NOMO-1 treated with DMSO at 0.1 percent for 48 hours (cell line): ENCODE results near the gene CCDC91.
A peak's percentile ranks its signal among the peaks of the same experiment; 100 is the strongest.
"Not testable (repeated sequence)": the region's sequence is repeated elsewhere in the genome, so short reads cannot be mapped to it uniquely, and the experiment has no call there.

Experiments
- DNase-seq: peaks from one replicate; lab custom pipeline; 2025; ENCODE audit not compliant: unreplicated experiment; lab: John Stamatoyannopoulos, UW

Gene CCDC91

DNA sequence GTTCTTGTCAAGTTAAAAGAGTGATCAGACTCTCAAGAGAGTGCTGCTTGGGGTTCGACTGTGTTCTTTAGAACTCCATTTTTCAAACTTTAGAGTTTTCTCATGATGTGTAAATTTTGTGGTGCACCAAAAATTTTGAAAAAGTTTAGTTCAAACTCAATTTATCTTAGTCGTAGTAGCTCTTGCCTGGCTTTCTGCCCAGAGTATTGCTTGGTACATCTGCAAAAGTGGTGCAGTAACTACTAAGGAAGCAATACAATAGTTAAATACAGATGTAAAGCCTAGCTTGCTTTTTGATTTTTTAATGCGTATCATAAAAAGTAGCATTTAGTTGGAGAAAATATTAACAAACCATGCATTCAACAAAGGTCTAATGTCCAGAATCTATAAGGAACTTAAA lies 9.5 kb upstream of the CCDC91 start:
- DNase-seq: no peak

DNA sequence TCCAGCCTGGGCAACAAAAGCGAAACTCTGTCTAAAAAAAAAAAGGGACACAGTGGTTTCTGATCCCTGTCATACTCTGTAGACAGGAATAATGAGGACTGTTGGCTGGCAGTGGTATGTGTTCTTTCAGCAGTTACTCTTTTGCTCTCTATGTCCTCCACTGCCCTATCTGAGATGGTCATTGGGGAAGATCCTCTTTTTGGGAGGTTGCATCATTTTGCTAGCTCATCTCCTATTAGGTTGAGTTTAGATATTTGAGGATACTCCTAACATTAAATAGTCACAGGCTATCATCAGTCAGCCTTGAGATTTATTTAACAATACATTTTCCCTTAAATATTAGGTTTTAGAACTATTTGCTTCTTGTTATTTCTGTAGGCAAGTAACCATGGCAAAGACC lies 5.9 kb upstream of the CCDC91 start:
- peak; percentile 12 for DNase-seq

DNA sequence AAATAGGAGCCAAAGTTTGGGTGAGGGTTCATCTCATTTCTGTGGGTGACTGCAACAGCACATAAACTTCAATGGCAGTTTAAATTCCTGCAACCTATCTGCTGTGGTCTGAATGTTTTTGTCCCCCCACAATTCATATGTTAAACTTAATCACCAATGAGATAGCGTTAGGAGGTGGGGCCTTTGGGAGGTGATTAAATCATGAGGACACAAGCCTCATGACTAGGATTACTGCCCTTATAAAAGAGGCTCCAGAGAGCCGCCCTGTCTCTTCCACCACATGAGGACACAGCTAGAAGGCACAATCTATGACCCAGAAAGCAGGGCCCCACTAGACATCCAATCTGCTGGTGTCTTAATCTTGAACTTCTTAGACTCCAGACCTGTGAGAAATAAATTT lies 3.8 kb upstream of the CCDC91 start:
- no peak for DNase-seq

DNA sequence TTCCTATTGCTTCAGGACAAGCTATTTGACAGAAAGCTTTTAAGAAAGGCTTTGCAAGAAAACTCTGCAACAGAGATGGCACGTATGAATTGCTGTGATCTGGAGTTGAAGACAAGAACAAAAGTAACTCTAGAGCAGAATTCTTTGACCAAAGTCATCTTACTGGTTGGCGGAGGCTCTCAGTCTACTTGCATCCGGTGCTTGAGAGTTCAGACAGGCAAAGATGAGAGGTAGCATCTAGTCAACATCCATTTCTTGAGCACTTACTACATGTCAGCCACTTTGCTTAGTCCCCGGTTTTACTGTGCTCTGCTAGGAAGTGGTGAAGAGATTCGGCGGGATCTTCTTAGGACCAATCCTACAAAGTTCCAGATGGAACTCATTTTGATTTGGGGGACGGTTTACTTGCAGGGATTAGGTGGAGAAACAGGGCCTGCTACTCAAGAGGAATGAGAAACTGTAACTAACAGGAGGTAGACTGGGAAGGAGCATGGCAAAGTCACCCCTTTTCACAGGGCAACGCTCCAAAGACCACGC lies 404 bp upstream of the CCDC91 start:
- peak; percentile 11 for DNase-seq

DNA sequence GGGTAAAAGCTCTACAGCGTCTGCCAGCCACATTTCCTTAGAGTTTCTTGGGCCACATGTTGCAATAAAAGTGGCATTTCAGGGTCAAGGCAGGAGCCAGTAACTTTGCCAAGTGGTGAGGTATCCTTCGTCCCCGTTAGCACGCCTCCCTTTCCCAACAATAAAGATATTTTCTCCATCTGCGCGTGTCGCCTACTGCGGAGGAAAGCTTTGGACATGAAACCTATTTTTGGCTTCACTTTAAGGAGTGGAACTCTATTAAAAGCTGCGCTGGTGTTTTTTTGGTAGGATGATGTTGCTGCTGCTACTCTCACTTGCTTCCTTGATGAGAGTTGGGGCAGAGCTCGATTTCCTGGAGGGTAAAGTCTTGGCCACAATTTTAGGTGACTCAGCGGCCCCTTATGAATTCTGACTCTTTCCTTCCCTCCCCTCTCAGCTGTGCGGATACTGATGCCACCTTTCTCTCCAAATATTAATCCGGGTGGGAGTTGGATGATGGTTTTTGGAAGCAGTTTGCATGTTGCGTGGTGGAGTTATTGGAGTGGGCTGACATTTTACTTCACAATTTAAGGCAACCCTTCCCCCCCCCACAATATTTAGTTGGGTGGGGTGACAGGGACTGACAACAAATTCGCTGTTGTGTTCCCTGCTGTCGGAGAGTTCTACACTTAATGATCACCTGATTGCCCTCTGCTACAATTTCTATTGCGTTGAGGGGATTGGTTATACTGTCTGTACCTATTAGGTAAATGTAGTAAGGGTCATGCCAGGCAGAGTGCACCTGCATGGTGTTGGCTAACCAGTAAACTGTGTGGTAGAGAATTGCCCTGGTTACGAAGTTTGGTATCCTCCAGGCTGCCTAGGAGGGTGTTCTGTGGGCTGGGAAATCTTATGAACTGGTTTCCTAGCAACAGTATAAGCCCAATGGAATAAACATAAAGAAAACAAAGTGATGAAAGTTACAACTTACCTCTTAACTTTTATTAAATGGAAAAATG lies 1.1 kb downstream of the CCDC91 start:
- DNase-seq: peak; percentile 49

DNA sequence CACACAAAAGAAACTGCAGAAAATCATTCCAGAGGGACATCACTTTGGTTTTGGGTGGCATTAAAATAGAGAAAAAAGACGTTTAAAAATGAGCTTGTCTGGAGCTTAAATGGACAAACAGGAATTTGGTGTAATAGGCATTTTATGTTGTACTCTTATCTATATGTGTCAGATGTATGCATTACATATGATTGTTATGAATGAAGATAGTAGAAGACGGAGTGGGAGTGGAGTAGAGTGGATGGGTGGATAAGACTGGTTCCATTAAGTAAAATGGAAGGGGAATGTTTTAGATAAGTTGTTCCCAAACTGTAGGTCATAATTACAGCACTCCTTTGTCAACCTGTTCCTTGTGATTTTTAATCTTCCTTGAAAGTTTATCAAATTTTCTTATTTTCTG lies 1.9 kb downstream of the CCDC91 start:
- no peak for DNase-seq

DNA sequence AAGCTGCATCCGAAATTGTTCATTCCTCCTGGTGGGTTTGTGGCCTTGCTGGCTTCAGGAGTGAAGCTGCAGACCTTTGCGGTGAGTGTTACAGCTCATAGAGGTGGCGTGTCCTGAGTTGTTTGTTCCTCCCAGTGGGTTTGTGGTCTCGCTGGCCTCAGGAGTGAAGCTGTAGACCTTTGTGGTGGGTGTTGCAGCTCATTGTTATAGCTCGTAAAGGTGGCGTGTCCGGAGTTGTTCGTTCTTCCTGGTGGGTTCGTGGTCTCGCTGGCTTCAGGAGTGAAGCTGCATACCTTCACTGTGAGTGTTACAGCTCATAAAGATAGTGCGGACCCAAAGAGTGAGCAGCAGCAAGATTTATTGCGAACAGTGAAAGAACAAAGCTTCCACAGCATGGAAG lies 4.4 kb downstream of the CCDC91 start:
- DNase-seq: not testable (repeated sequence)

DNA sequence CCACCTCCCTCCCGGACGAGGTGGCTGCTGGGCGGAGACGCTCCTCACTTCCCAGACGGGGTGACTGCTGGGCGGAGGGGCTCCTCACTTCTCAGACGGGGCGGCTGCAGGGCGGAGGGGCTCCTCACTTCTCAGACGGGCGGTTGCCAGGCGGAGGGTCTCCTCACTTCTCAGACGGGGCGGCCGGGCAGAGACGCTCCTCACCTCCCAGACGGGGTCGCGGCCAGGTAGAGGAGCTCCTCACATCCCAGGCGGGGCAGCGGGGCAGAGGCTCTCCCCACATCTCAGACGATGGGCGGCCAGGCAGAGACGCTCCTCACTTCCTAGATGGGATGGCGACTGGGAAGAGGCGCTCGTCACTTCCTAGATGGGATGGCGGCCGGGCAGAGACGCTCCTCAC lies 10.9 kb downstream of the CCDC91 start:
- not testable (repeated sequence) for DNase-seq

DNA sequence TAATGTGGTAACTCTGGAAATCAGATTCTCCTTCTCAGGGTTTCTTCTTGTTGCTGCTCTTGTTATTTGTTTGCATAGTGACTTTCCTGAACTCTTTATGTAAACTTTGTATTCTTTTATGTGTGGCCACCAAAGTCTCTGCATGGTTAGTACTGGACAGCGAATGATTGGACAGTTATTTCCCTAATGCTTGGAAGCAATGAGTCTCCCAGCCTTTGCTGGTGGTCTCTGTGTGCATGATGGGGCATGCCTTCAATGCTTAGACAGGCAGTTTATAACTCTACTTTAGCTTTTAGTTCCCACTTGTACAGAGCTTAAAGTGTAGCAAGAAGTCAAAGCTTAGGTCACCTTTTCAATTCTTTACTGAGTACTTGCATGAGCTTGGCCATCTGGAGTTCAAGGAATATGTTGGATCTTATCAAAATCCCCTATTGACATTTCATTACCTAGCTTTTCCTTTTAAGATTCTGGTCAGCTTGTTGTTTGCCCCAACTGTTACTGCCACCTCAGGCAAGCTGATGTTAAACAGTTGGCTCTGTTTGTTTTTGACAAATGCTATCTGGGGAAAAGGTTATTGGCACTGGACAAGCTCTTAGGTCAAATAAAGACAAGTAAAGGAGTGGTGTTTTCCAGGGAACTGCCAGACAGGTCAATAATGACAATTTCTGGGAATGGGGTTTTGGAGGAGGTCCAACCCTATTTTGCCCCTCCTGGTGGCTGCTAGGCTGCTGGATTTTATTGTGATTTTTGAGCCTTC lies 12.3 kb downstream of the CCDC91 start:
- no peak for DNase-seq

DNA sequence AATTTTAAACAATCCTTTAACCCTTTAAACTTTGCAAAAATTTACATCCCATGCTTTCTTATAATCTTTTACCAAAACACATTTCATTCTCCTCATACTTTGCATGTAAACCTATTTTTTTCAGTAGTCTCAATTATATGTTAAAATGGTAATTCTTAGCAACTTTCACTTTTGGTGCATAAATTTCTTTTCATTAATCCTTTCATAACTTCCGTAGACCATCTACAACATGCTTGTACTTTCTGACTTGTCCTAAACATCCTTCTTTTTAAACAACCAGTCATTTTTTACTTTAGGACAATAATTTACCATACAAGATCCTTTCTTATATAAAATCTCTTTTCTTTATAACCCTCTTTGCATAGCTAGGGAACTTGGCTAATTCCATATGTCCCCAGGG lies 19.5 kb downstream of the CCDC91 start:
- peak; percentile 6 for DNase-seq

DNA sequence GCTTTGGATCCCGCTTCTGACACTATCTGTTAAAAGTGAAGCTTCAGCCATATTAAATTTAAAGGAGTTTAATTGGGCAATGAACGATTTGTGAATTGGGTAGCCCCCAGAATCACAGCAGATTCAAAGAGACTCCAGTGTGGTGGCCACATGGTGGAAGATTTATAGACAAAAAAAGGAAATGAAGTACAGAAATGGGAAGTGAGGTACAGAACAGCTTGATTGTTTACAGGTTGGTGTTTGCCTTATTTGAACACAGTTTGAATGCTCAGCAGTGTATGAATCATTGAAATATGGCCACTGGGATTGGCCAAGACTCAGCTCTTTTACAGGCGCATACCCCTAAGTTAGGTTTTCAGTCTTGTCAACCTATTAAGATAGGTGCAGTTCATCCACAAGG lies 21.9 kb downstream of the CCDC91 start:
- DNase-seq: peak; percentile 63

DNA sequence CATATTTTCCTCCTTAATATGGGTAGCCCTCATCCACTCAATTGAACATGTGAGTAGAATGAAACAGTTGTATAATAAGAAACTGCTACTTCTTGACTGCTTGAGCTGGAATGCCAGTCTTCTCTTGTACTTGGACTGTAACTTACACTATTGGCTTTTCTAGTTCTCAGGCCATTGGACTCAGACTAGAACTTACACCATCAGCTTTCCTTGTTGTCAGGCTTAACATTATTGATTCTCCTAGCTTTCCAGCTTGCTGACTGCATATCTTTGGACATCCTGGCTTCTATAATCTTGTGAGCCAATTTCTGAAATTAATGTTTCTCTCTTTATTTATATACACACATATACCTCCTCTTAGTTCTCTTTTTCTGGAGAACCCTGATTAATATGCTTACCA lies 24.8 kb downstream of the CCDC91 start:
- DNase-seq: no peak

DNA sequence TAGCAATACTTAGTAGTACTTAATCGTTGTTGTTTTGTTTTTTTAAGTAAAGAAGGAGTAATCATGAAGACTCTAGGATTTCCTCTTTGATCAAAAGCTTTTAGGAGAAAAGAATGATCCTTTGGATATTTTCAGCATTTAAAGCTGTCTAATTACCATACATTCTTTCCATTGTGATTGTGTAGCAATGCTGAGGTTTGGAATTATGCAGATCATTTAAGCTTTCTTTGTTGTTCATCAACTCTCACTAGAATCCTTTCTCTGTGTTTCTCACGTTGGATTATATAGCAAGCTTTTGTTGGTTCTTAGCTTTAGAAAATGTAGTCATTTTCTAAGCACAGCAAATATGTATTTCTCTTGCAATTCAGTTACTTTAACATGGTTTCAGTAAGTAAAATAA lies 25.8 kb downstream of the CCDC91 start:
- no peak for DNase-seq

DNA sequence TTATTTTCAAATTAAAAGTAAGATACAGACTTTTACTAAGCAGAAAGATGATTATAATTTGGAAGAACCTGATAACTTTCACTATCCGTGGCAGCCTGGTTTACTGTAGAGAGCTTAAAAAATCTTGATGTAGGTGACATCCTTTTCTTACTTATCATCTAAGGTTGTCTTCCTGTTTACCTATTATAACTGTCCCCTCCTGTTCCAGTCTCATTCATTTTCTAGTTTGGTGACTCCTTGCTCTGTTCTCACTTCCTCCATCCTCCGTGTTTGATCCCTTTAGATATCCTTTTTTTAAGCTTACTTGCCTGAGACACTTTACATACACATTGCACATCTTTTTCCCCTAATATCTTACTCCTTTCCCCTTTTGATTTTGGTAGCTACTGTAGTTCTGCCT lies 27.5 kb downstream of the CCDC91 start:
- DNase-seq: no peak

DNA sequence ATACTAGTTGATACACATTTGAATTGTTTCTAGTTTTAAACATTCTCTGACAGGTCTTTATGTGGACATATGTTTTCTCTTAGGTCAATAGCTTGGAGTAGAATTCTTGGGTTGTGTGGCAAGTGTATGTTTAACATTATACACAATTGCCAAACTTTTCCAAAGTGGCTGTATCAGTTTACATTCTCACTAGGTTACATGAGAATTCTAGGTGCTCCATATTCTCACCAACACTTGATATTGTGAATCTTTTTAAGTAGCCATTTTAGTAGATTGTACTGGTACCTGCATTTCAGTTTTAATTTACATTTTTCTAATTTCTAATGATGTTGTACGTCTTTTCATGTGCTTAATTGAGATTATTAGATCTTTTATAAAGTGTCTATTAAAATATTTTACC lies 28.6 kb downstream of the CCDC91 start:
- no peak for DNase-seq

DNA sequence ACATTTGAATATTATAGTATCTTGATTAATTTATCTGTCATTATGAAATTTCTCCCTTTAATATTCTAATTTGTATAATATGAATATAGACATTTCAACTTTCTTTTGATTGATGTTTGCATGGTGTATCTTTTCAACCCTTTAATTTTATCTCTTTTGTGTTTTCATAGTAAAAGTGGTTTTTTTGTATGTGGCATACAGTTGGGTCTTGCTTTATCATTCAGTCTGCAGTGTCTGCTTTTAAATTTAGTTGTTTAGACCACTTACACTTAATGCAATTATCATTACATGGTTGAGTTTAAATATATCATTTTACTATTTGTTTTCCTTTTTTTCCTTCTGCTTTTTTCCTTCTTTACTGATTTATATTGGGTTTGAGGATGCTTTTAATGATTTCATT lies 29.6 kb downstream of the CCDC91 start:
- DNase-seq: no peak

DNA sequence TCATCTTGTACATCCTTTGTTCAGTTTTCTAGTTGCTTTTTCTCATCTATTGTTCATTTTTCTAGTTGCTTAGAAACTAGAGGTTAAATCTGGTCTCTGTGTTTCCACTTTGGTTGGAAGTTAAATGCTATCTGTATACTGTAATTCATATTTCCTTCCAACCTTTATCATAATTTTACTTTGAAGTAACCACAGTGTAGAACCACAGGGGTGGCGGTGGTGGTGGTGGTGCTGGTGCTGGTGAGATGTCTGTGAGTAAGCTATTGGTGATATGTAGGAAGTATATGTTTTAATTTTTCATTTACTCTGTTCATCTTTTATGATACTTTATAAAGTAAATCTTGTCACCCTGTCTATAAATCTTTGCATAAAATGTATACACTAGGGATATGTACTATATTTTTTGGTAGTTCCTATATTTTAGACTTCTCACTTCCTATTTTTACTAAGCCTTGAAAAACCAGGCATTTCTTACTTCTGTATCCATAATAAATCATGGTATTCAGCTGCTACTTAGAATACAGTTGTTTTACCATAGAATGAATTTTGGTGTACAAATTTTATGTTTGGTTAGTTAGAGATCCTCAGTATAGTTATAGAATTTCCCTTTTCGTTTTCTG lies 31.9 kb downstream of the CCDC91 start:
- peak; percentile 54 for DNase-seq

DNA sequence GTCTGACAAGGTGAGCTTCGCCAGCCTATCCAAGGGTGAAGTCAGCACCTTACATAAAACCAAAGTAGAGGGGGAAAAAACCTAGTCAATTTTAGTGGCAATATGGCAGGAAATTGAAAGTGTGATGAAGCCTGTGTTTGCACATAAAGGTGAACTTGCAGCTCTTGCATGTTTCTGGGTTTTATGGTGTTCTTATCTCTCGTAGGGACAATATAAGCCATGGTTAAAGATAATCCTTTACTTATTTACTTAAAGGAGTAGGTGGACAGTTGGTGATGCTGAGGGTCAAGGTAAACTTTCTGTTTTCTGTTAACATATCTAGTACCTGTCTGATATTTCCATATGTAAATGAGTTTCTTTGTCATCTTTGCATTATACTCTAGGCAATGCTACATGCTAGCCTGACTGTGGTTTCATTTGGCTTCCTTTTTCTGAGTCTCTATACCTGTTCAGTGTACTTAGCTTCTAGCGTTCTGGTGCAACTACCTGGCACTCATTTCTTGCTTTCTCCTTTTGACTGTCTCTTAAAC lies 32.8 kb downstream of the CCDC91 start:
- DNase-seq: no peak

DNA sequence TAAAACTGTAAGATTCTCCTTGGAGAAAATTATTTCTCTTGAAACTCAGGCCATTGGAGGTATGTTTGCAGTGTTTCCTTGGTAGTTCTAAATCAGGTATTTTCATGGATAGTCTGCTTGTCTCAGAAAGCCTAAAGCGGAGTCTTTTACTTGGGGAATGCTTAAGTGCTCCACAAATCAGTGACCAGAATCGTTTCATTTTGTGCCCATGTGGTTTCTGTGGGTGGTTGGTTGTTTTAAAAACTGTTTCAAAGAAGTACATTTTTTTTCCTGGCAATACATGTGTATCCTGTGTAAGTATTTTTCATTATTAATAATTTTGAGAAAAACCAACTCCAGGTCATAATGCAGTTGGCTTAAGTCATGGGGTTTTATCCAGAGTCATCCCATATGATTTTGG lies 33.6 kb downstream of the CCDC91 start:
- no peak for DNase-seq

DNA sequence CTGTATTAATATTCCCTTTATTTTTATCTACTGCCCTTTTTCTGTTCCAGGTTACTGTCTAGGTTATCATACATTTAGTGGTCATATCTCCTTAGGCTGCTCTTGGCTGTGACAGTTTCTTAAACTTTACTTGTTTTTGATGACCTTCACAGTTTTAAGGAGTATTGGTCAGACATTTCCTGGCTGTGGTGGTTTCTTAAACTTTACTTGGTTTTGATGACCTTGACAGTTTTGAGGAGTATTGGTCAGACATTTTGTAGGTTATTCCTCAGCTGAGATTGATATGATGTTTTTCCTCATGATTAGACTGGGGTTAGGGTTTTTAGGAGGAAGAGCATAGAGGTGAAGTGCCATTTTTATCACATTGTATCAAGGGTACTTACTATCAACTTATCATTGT lies 36.4 kb downstream of the CCDC91 start:
- DNase-seq: no peak

DNA sequence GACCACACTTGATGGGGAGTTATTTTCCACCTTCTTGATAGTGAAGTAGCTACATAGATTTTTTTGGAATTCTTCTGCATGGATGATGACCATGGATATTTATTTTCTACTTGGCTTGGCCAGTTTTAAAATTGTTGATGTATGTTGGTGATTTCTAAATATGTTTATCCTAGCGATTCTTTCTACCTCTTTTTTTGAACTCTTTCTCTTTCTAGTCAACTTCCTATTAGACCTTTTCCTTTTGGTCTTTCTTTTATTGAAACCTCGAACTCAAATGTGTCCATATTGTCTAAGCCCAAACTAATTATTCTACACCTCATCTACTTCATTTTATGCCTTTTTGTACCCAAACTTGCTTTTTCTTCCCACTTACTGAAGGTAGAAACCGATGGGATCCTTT lies 37.0 kb downstream of the CCDC91 start:
- peak; percentile 50 for DNase-seq
